ENCODE results near the gene MRPS30. TPM values are rescaled to one million over a fixed set of nuclear protein-coding genes. Genes with fewer than 3 reads are reported as not detected.

Gene MRPS30
- total RNA-seq = 56.6 and 70.2 TPM in 2 replicates

DNA sequence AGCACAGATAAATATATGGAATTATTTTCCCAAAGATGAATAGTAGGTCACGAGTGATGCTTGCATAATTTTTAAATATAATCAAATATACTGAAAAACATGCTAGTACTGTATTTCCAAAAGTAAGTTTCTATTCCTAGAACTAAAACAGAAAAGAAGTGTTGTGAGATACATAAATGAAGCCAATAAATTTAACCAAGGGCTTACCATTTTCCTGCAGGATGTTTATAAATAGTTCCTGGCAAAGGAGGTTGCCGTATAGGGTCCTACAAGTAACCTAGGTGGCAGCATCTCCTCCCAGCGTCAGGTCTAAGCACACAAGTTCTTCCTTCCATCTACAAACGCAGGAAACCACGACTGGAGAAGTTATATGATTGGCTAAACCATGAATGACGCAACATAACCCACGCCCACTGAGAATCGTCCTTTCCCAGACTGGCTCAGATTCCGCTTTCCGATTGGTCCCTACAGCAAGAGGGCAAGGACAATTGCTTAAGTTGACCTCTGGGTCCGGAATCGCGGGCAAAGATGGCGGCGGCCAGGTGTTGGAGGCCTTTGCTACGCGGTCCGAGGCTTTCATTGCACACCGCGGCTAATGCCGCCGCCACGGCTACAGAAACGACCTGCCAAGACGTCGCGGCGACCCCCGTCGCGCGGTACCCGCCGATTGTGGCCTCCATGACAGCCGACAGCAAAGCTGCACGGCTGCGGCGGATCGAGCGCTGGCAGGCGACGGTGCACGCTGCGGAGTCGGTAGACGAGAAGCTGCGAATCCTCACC, at the start of gene MRPS30:
MRPS30 (plus strand) TSS at position 513 of the 780 bp plus-strand sequence; CDS start at position 529, 16 bp downstream.

All from regular cardiac myocyte (primary cell).